Astrocyte (in vitro differentiated cells and primary cell): ENCODE data around the gene MARVELD1. TPM values are rescaled to one million over a fixed set of nuclear protein-coding genes. Genes with fewer than 3 reads are reported as not detected.
A peak's percentile ranks its signal among the peaks of the same experiment; 100 is the strongest.

Experiments
- DNase-seq: peaks from one replicate; pipeline ENCODE4 v3.0.0-alpha.2; 2010; ENCODE audit warnings: low read depth
- FAIRE-seq: peaks from 2 replicates; lab custom pipeline; 2011; peaks lifted over from hg19 to GRCh38; lab: Jason Lieb, UNC
- H2AFZ ChIP-seq: 2 replicates; pipeline ENCODE4 v1.6.0; 2012; ENCODE audit warnings: low read depth, low read length, inconsistent platforms
- H3K27ac ChIP-seq: 2 replicates; pipeline ENCODE4 v1.5.1; 2011; ENCODE audit warnings: low read depth, low read length, inconsistent platforms
- H3K27me3 ChIP-seq: 2 replicates; pipeline ENCODE4 v1.6.0; 2011; ENCODE audit warnings: low read length, inconsistent platforms; ENCODE audit not compliant: insufficient read depth
- H3K36me3 ChIP-seq: 2 replicates; pipeline ENCODE4 v1.5.1; 2011; ENCODE audit warnings: low read length, inconsistent platforms; ENCODE audit not compliant: insufficient read depth
- H3K4me1 ChIP-seq: 2 replicates; pipeline ENCODE4 v1.5.1; 2011; ENCODE audit warnings: low read length, inconsistent platforms; ENCODE audit not compliant: insufficient read depth
- H3K4me2 ChIP-seq: 2 replicates; pipeline ENCODE4 v1.6.0; 2012; ENCODE audit warnings: low read length, inconsistent platforms
- H3K4me3 ChIP-seq: 2 replicates; pipeline ENCODE4 v1.5.1; 2011; ENCODE audit warnings: low read depth, mild to moderate bottlenecking, low read length, inconsistent platforms; ENCODE audit not compliant: insufficient read depth
- H3K79me2 ChIP-seq: 2 replicates; pipeline ENCODE4 v1.6.0; 2012; ENCODE audit warnings: mild to moderate bottlenecking, low read length, inconsistent platforms; ENCODE audit not compliant: insufficient read depth
- H3K9ac ChIP-seq: 2 replicates; pipeline ENCODE4 v1.6.0; 2012; ENCODE audit warnings: mild to moderate bottlenecking, low read length, inconsistent platforms
- H3K9me3 ChIP-seq: 2 replicates; pipeline ENCODE4 v1.5.1; 2012; ENCODE audit warnings: low read depth, mild to moderate bottlenecking, low read length, inconsistent platforms; ENCODE audit not compliant: insufficient read depth
- H4K20me1 ChIP-seq: 2 replicates; pipeline ENCODE4 v1.6.0; 2012; ENCODE audit warnings: low read length, inconsistent platforms; ENCODE audit not compliant: insufficient read depth
- H3K27ac Mint-ChIP-seq: one replicate; pipeline ENCODE4 v1.8.0; 2021; ENCODE audit warnings: mild to moderate bottlenecking, mixed read lengths; ENCODE audit not compliant: unreplicated experiment
- H3K27me3 Mint-ChIP-seq: one replicate; pipeline ENCODE4 v1.8.0; 2021; ENCODE audit warnings: low read depth, mixed read lengths; ENCODE audit not compliant: unreplicated experiment
- H3K36me3 Mint-ChIP-seq: one replicate; pipeline ENCODE4 v1.8.0; 2021; ENCODE audit warnings: low read depth, mixed read lengths; ENCODE audit not compliant: unreplicated experiment
- H3K4me1 Mint-ChIP-seq: one replicate; pipeline ENCODE4 v1.8.0; 2021; ENCODE audit warnings: low read depth, mixed read lengths; ENCODE audit not compliant: unreplicated experiment
- H3K4me3 Mint-ChIP-seq: one replicate; pipeline ENCODE4 v1.8.0; 2021; ENCODE audit warnings: mild to moderate bottlenecking, moderate library complexity, mixed read lengths; ENCODE audit not compliant: unreplicated experiment
- H3K9me3 Mint-ChIP-seq: one replicate; pipeline ENCODE4 v1.8.0; 2021; ENCODE audit warnings: mild to moderate bottlenecking, mixed read lengths; ENCODE audit not compliant: unreplicated experiment
- CTCF ChIP-seq: IDR thresholded peaks from 2 replicates; pipeline ENCODE4 v1.5.1; 2011; ENCODE audit warnings: low read depth, mild to moderate bottlenecking, inconsistent platforms, low read length, moderate library complexity; ENCODE audit not compliant: insufficient read depth
- EZH2 ChIP-seq: IDR thresholded peaks from 2 replicates; pipeline ENCODE4 v1.6.1; 2012; ENCODE audit warnings: mild to moderate bottlenecking, low read length, inconsistent platforms; ENCODE audit not compliant: insufficient read depth
- total RNA-seq: library from RNA; stranded (reverse); gene quantifications from 2 replicates; pipeline ENCODE4 v1.2.1, GENCODE V29; 2021

The MARVELD1 gene
- total RNA-seq, 1 donor from 2014 or later = 69.7 TPM

- Histone ChIP-seq H3K79me2 (no peaks in the 10 kb centered on the region), H3K4me1 (peaks cover 42% of the 10 kb centered on the region), H3K9me3 (no peaks in the 10 kb centered on the region), H2AFZ (peak overlapping the region; percentile 62), H3K9ac (peak overlapping the region; percentile 74), H3K27ac (peak overlapping the region; percentile 80), H3K36me3 (no peaks in the 10 kb centered on the region), H3K4me3 (peak overlapping the region; percentile 30), H3K27me3 (no peaks in the 10 kb centered on the region), H3K4me2 (peak overlapping the region; percentile 89), H4K20me1 (no peaks in the 10 kb centered on the region)
- no peak for FAIRE-seq
- peaks cover 20% of the 10 kb centered on the region for H3K4me1 Mint-ChIP-seq
- no peak for TF ChIP-seq CTCF
- TF ChIP-seq EZH2 = no peak
- H3K36me3 Mint-ChIP-seq = no peaks in the 10 kb centered on the region
- peak overlapping the region; percentile 80 for H3K27ac Mint-ChIP-seq
- H3K9me3 Mint-ChIP-seq = no peaks in the 10 kb centered on the region
- DNase-seq = peak; percentile 62
- H3K4me3 Mint-ChIP-seq = peak overlapping the region; percentile 23
- H3K27me3 Mint-ChIP-seq = no peaks in the 10 kb centered on the region
Measured at GRCh38 chr10:97687785-97688781, 25.4 kb upstream of the MARVELD1 start.

GRCh38 chr10:97689559-97690020, 23.9 kb upstream of the MARVELD1 start:
- Histone ChIP-seq H2AFZ (no peak overlapping the region), H3K9ac (no peak overlapping the region), H3K27me3 (no peaks in the 10 kb centered on the region), H3K4me3 (no peak overlapping the region), H3K4me2 (peak overlapping the region; percentile 4), H3K36me3 (no peaks in the 10 kb centered on the region), H3K9me3 (no peaks in the 10 kb centered on the region), H4K20me1 (no peaks in the 10 kb centered on the region), H3K27ac (peak overlapping the region; percentile 71), H3K4me1 (peaks cover 42% of the 10 kb centered on the region), H3K79me2 (no peaks in the 10 kb centered on the region)
- TF ChIP-seq CTCF (no peak), EZH2 (no peak)
- DNase-seq = peak; percentile 98
- Mint-ChIP-seq H3K4me3 (no peak overlapping the region), H3K27me3 (no peaks in the 10 kb centered on the region), H3K36me3 (no peaks in the 10 kb centered on the region), H3K27ac (peak overlapping the region; percentile 72), H3K4me1 (peaks cover 14% of the 10 kb centered on the region), H3K9me3 (no peaks in the 10 kb centered on the region)
- peak; percentile 94 for FAIRE-seq
